ENCODE results near the gene LPP.

Gene LPP

DNA sequence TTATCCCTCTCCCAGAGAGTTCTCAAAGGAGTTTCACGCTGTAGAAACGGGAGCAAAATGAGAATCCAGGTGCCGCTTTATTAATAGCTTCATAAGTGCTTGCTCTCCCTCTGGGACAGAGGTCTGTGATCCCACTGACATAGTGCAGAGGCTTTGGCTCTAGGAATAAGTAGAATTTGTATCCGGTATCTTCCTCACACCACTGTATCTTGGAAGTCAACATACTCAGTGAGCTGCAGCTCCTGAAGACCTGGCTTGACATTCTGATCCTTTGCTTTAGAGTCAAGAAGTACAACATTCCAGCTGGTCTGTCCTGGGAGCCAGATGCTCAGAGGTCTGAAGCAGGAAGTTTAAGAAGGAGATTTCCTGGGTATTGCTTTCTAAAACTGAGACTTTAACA, 323.0 kb downstream of the LPP start:
- no peak for DNase-seq (ENCODE audit: low read depth)
- TF ChIP-seq, protein P1, sequence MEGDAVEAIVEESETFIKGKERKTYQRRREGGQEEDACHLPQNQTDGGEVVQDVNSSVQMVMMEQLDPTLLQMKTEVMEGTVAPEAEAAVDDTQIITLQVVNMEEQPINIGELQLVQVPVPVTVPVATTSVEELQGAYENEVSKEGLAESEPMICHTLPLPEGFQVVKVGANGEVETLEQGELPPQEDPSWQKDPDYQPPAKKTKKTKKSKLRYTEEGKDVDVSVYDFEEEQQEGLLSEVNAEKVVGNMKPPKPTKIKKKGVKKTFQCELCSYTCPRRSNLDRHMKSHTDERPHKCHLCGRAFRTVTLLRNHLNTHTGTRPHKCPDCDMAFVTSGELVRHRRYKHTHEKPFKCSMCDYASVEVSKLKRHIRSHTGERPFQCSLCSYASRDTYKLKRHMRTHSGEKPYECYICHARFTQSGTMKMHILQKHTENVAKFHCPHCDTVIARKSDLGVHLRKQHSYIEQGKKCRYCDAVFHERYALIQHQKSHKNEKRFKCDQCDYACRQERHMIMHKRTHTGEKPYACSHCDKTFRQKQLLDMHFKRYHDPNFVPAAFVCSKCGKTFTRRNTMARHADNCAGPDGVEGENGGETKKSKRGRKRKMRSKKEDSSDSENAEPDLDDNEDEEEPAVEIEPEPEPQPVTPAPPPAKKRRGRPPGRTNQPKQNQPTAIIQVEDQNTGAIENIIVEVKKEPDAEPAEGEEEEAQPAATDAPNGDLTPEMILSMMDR (IDR thresholded peaks at IDR 0.05; ENCODE audit: control insufficient read depth, insufficient read depth, low read depth, low read length, missing control alignments), result no peak
- no peak overlapping the region for H3K4me3 ChIP-seq (ENCODE audit: control insufficient read depth, low read depth, low read length)

DNA sequence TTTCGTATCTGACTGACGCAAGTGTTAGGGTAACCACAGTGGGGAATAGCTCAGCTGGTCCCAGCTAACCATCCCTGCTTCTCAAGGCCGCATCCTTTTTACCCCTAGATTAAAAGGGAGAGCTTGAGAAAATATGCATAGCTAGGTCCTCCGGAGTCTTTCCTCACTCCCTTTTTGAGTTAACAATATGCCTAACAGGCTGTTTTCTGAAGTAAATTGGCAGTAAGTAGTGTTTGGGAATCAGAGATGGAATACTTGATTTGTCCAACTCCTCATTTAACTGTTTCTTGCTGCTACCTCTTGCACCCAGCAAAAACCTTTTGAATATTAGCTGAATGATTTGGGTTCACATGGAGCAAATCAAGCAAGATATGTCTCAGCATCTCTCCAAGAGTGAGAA, 326.1 kb downstream of the LPP start:
- DNase-seq (ENCODE audit: low read depth), result no peak
- TF ChIP-seq, protein P1 (IDR thresholded peaks at IDR 0.05; ENCODE audit: control insufficient read depth, insufficient read depth, low read depth, low read length, missing control alignments), result no peak
- no peak overlapping the region for H3K4me3 ChIP-seq (ENCODE audit: control insufficient read depth, low read depth, low read length)

DNA sequence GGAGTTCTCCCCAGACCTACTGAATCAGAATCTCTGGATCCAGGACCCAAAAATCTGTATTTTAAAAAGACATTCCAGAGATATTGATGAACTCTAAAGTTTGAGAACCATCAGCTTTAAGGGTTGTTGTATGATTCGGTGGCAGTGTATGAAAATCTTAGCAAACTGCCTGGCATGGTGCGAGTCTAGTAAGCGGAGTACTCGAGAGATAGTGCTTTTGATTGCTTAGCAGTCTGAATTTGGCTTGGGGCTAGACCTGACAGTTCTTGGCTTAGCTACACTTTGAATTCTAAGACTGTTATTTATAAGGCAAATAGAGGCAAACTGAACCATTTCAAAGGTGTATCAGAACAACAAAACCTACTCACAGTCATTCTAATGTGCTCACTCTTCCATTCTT, 329.0 kb downstream of the LPP start:
- TF ChIP-seq, protein P1 (IDR thresholded peaks at IDR 0.05; ENCODE audit: control insufficient read depth, insufficient read depth, low read depth, low read length, missing control alignments), result no peak
- no peak overlapping the region for H3K4me3 ChIP-seq (ENCODE audit: control insufficient read depth, low read depth, low read length)
- DNase-seq (ENCODE audit: low read depth), result no peak

DNA sequence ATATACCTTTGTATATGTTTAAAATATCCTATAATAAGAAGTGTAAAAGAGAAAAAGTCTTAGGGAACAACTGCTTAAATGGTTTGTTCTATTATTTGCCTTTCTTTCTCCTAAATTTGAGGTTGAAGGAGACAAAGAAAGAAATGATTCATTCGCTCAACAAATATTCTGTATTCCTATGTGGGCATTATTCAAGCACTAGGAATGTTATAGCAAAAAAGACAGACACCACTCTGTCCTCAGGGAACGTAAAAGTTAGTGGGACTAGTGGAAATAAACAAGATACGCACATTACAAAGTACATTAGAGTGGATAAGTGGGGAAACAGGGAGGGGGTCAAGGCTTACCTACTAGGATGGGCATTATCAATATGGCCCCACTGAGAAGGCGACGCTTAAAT, 332.2 kb downstream of the LPP start:
- no peak overlapping the region for H3K4me3 ChIP-seq (ENCODE audit: control insufficient read depth, low read depth, low read length)
- TF ChIP-seq, protein P1 (IDR thresholded peaks at IDR 0.05; ENCODE audit: control insufficient read depth, insufficient read depth, low read depth, low read length, missing control alignments), result no peak
- DNase-seq (ENCODE audit: low read depth), result no peak

DNA sequence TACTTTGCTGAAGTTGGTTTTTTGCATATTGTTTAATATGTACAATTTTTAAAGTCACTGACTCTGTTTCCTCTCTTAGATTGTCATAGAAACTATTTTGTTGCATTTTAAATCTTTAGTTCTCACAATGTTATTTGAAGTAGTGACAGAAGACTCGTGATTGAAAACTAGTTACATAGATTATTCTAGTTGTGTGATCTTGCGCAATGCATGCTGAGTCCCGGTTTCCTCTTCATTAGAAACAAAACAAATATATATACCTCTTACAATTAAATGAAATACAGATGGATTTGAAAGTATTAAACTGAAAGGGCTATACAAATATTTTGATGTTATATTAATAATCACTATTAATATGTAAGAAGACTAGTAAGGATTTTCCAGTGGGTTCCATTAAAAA, 333.0 kb downstream of the LPP start:
- DNase-seq (ENCODE audit: low read depth), result no peak
- no peak overlapping the region for H3K4me3 ChIP-seq (ENCODE audit: control insufficient read depth, low read depth, low read length)
- TF ChIP-seq, protein P1 (IDR thresholded peaks at IDR 0.05; ENCODE audit: control insufficient read depth, insufficient read depth, low read depth, low read length, missing control alignments), result no peak

DNA sequence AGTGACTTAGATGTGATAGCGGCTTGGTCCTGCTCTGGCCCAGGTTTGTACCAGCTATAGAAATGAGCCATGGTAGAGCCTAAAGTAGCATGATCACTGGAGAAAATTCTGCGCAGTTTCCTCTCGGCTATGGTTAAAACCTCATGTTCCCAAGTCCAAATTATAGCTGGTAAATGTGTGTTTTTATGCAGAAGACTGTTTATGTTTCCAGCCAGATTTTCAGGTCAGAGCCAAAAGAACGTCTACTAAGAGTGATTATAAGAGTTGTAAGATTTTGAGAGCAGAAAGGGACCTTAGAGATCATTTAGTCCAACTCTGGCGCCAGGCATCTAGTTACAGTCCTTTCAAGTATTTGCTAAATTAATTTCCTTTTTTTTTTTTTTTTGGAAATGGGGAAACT, 333.7 kb downstream of the LPP start:
- no peak for DNase-seq (ENCODE audit: low read depth)
- H3K4me3 ChIP-seq (ENCODE audit: control insufficient read depth, low read depth, low read length), result no peak overlapping the region
- TF ChIP-seq, protein P1 (IDR thresholded peaks at IDR 0.05; ENCODE audit: control insufficient read depth, insufficient read depth, low read depth, low read length, missing control alignments), result no peak

DNA sequence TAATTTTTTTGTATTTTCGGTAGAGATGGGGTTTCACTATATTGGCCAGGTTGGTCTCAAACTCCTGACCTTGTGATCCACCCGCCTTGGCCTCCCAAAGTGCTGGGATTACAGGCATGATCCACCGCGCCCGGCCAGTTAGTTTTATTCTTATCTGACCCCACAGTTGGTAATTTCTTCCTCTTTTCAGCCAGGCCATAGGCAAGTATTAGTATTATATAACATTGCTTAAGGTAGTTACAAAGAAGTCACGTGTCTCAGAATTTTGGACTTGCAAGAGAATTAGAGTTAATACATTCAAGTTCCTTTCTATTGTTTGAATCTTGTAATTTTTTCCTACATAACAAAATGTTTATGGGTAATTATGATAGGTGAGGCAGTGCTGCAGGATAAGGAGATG, 334.8 kb downstream of the LPP start:
- DNase-seq (ENCODE audit: low read depth), result no peak
- TF ChIP-seq, protein P1 (IDR thresholded peaks at IDR 0.05; ENCODE audit: control insufficient read depth, insufficient read depth, low read depth, low read length, missing control alignments), result no peak
- no peak overlapping the region for H3K4me3 ChIP-seq (ENCODE audit: control insufficient read depth, low read depth, low read length)

Data from AG09309 (cell line).